ENCODE measurements around the gene MIX23.

DNA sequence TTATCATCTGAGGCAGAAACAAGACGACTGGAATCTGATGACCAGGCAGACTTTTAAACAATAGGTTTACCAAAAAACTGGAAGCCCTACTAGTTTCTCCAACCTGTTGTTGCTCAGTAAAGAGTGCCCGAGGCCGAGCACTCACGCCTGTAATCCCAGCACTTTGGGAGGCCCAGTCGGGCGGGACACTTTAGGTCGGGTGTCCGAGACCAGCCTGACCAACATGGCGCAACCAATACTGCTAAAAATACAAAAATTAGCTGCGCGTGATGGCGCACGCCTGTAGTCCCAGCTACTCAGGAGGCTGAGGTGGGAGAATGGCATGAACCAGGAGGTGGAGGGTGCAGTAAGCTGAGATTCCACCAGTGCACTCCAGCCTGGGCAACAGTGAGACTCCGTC lies 33.9 kb upstream of the MIX23 start:
- TF ChIP-seq POLR2A (IDR thresholded peaks at IDR 0.05) (no peak), CTCF (IDR thresholded peaks at IDR 0.05 in 8 of 11, conservative IDR thresholded peaks at IDR 0.05 in 3 of 11) (no peak)

Data from spleen (tissue), 7 donors.